GM19193 (cell line): ENCODE results near the gene FGFBP2.

ENCODE experiments used
- POLR2A ChIP-seq: IDR thresholded peaks from 4 replicates; pipeline ENCODE4 v1.6.1; 2011; ENCODE audit not compliant: insufficient read depth, insufficient read length; ENCODE audit errors: extremely low read depth

Gene FGFBP2

DNA sequence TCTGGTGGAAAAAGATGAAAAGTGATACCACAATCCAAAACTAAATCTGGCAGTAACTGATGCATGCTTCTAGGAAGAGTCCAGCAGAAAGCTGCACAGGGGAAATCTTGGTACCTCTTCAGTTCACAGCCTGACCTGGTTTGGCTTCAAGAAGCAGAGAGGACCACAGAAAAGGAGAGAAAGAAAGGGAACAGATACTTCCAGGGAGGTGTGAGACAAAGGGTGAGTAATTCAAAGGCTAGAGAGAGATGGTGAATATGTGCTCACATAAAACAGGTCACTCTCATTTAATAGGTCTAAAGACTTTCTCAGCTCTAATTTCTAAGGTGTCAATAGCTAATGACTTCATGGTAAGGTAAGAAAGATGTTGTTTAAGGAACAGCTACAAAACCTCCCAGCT is 11.2 kb downstream of the FGFBP2 start:
- no peak for TF ChIP-seq POLR2A

- no peak for TF ChIP-seq POLR2A
Measured at GRCh38 chr4:15948826-15949225, 14.1 kb downstream of the FGFBP2 start.

- no peak for TF ChIP-seq POLR2A
Measured at GRCh38 chr4:15947684-15948083, 15.3 kb downstream of the FGFBP2 start.

DNA sequence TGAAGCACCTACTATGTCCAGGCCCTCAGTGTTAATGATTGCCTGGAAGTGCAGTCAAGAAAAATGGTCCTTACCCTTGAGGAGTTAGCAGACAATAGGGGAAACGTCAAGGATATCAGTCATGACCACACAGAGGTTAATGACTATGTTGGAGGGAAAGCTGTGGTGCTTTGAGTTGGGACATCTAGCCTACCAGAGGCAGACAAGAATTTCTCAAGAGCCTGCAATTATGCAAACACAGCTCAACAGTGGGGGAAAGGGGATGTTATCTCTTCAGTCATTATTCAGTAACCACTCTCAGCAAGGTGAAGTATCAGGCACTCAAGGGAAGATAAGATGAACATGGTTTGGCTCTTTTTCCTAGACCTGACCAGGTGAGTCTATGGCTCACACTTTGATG is 17.5 kb downstream of the FGFBP2 start:
- TF ChIP-seq POLR2A, result no peak

GRCh38 chr4:15944895-15945294 is 18.1 kb downstream of the FGFBP2 start:
- no peak for TF ChIP-seq POLR2A

- no peak for TF ChIP-seq POLR2A
Measured at GRCh38 chr4:15942283-15942682, 20.7 kb downstream of the FGFBP2 start.

- TF ChIP-seq POLR2A, result no peak
Measured at GRCh38 chr4:15938640-15939039, 24.3 kb downstream of the FGFBP2 start, which contains the start of gene FGFBP1. Gene FGFBP1, minus strand, starts transcription at chr4:15938740. Its CDS starts 2,108 bp downstream, at chr4:15936632.

GRCh38 chr4:15938182-15938581 is 24.8 kb downstream of the FGFBP2 start:
- TF ChIP-seq POLR2A, result no peak

DNA sequence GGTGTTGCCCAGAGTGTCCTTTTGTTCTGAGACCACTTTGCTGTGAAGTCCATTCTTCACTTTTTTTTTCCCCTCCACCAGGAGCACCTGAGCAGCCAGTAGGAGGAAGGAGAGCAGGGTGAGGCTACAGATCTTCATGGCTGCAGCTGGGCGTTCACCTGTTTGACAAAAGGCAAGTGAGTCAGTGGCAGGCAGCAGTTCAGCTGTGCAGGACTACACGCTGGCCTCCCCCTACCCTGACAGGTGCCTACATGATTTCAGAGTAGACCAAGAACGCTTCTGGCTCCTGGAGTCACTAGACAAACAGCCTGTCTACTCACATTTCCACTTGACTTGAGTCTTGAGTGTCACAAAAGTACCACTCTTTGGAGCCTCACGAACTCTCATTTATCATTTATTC is 26.5 kb downstream of the FGFBP2 start:
- TF ChIP-seq POLR2A, result no peak

GRCh38 chr4:15935504-15936402 is 27.2 kb downstream of the FGFBP2 start:
- no peak for TF ChIP-seq POLR2A

DNA sequence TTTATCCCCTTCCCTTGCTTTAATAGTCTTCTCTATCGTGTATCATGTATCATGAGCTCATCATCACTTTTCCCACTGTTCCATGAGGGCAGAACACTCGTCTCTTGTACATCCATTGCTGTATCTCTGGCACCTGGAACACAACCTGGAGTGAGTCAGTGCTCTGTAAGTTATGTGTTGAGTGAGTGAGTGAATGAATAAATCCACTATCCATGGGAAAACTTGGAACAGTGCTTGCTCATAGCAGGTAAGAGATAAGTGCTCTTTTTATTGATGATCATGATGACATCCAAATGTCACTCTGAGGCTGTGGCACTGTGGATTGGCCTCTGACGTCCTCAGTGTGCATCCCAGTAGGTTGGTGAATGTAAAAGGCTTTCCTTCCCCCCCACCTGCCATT is 28.7 kb downstream of the FGFBP2 start:
- no peak for TF ChIP-seq POLR2A

GRCh38 chr4:15931451-15932210 is 31.3 kb downstream of the FGFBP2 start:
- TF ChIP-seq POLR2A, result no peak

GRCh38 chr4:15930314-15930713 is 32.7 kb downstream of the FGFBP2 start:
- no peak for TF ChIP-seq POLR2A

- no peak for TF ChIP-seq POLR2A
Measured at GRCh38 chr4:15929540-15929939, 33.4 kb downstream of the FGFBP2 start.

- no peak for TF ChIP-seq POLR2A
Measured at GRCh38 chr4:15928883-15929282, 34.1 kb downstream of the FGFBP2 start.

GRCh38 chr4:15926486-15926885 is 36.5 kb downstream of the FGFBP2 start:
- no peak for TF ChIP-seq POLR2A

DNA sequence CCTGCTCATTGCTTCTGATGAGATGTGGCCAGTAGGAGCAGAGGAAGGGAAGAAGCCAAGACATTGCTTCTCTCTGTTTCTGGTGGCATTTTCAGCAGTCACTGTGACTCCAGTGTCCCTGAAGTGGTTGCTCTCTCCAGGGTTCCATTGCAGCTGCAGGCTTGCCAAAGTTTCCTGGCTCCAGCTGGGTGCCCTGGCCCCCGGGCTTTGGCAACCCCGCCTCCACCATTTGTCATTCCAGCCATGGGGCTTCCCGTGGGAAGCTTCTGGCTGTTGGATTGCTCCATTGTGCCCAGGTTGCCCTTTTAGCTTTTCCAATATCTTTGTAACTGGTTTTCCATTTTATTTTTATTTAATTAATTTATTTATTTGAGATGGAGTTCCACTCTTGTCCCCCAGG is 37.1 kb downstream of the FGFBP2 start:
- TF ChIP-seq POLR2A, result no peak

DNA sequence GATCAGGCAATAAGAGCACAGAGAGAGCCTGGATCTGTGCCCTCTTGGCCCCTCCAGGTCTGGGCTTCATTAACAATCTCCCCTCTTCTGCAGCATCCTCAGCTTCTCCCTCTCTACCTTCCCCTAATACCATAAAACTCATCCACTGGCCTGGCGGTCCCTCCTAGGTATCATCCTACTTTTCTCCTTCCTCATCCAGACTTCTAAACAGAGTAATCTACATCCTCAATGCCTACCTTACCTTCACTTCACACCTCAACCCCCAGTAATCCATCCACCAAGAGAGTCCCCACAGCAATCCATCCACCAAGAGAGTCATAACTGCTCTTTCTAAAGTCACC is 41.4 kb downstream of the FGFBP2 start:
- TF ChIP-seq POLR2A, result no peak
